Gastroesophageal sphincter (tissue), 3 donors: Measurements from ENCODE around the gene LSM2.

Source experiments
- EP300 ChIP-seq: sonication (generic); formaldehyde crosslinking; IDR thresholded peaks from one replicate; pipeline ENCODE4 v1.6.1; 2017; ENCODE audit warnings: antibody characterized with exemption, mild to moderate bottlenecking
- POLR2AphosphoS5 ChIP-seq: sonication (generic); formaldehyde crosslinking; IDR thresholded peaks from one replicate; pipeline ENCODE4 v1.6.1; 2017; ENCODE audit warnings: antibody characterized with exemption
- TF ChIP-seq, protein P1 (sequence below), 4 experiments: fragments of 200-600 bp in 2 of 4; fragments of 450-650 bp in 2 of 4; sonication (generic) in 1 of 4; IDR thresholded peaks; one replicate each; pipeline ENCODE4 v1.5.1; 2017 to 2019; ENCODE audit warnings: antibody characterized with exemption in 4 of 4, mild to moderate bottlenecking in 2 of 4, moderate library complexity in 2 of 4

DNA sequence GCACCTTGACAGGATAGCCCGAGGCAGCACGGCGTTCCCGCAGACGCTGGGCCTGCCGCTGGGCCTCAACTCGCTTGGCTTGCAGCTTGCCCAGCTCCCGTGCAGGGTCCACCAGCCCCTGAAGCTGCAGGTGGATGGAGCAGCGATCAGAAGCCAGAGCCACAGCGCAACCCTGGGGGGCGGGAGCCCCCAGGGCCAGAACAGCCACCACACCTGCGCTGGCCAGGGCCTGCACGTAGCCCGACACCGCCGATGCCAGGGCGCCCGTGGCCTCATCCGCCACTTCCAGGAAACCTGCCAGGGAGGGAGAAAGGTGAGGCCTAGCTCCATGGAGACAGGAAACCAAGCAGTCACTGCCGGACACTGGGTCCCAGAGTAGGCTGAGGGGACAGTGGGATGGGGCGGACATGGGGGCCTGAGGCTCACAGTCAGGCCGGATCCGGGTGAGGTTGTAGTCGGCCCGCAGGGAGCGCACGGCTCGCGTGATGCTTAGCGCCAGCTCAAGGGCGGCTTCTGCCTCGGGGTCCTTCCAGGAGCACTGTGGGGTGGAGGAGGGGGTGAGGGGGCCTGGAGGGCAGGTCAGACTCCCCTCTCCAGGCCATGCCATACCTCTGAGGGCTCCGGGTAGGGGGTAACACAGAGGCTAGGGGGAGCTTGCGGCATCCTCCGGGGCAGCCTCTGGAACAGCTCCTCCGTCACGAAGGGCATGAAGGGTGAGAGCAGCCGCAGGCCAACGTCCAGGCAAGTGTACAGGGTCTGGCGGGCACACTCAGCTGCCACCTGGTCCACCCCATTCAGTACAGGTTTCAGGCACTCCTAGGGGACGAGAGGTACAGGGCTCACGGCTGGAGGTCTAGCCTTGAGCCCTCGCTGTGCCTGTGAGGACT is 27.5 kb downstream of the LSM2 start:
- TF ChIP-seq, protein P1, sequence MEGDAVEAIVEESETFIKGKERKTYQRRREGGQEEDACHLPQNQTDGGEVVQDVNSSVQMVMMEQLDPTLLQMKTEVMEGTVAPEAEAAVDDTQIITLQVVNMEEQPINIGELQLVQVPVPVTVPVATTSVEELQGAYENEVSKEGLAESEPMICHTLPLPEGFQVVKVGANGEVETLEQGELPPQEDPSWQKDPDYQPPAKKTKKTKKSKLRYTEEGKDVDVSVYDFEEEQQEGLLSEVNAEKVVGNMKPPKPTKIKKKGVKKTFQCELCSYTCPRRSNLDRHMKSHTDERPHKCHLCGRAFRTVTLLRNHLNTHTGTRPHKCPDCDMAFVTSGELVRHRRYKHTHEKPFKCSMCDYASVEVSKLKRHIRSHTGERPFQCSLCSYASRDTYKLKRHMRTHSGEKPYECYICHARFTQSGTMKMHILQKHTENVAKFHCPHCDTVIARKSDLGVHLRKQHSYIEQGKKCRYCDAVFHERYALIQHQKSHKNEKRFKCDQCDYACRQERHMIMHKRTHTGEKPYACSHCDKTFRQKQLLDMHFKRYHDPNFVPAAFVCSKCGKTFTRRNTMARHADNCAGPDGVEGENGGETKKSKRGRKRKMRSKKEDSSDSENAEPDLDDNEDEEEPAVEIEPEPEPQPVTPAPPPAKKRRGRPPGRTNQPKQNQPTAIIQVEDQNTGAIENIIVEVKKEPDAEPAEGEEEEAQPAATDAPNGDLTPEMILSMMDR (IDR thresholded peaks at IDR 0.05) = no peak
- no peak for TF ChIP-seq EP300
- TF ChIP-seq POLR2AphosphoS5 = no peak
